ENCODE measurements around the gene LIPM.

GRCh38 chr10:88764110-88764509, 38.4 kb upstream of the LIPM start:
- TF ChIP-seq CTCF (IDR thresholded peaks at IDR 0.05 in 8 of 11, conservative IDR thresholded peaks at IDR 0.05 in 3 of 11) = no peak
- TF ChIP-seq POLR2A (IDR thresholded peaks at IDR 0.05) = no peak
- no peak for TF ChIP-seq POLR2AphosphoS5 (IDR thresholded peaks at IDR 0.05)
